ENCODE measurements around the gene RPS19. TPM values are rescaled to one million over a fixed set of nuclear protein-coding genes. Genes with fewer than 3 reads are reported as not detected.
A peak's percentile ranks its signal among the peaks of the same experiment; 100 is the strongest.

Gene RPS19
- total and polyA plus RNA-seq, 10 of the 15 experiments (the other 5 are each of a cell fraction or from before 2014, with no cell fraction given): 2,615 to 5,578 (median 4,127) TPM

DNA sequence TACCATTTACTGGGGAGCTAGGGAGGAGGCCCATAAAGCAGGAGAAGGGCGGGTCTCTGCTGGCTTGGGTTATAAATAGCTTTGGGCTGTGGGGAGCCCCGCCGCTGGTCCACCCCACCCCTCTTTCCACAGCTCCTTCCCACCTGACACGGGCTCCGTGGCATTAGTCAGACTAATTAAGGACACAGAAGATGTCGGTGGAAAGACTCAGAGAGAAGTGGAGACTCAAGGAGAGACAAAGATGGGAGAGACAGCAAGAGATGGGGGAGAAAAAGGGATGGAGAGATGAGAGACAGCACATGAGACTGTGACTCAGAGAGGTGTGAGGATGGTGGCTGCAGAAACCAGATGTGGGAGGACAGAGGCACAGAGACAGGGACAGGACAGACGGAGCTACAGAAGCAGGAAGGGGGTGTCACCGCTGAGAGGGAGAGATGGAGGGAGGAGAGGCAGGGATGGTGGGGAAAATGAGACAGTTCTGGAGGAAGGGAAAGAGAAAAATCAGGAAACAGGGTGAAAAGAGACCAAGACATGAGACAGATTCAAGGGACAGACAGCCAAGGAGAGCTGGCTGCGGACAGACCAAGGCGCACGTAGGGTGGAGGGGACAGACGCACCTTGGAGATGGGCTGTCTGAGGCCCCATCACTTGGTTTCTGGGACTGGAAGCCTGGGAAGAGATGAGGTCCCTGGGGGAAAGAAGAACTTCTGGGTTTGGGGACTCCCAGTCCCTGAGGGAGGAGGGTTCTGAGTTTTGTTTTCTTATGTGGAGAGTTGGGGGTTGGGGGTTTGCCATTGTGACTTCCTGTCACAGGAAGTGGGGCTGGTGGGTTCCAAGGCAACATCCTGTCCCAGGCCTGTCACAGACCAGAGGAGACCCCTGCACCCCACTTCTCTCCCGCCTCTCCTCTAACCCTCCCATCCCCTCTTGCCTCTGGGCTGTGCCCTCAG is 27.0 kb downstream of the RPS19 start:
- RAD21 ChIA-PET (ENCODE audit: unreplicated experiment): interaction anchor here (0.6 to 7.1 kb wide), 6 partner anchors 13 to 134 kb away, joined by 3 to 120 read pairs (median 12); partner anchors contain the start of genes CD79A and RPS19
- Histone ChIP-seq H3K4me3 (peak overlapping the region; percentile 70), H3K36me3 (ENCODE audit: control insufficient read depth in 2 of 2, insufficient read depth in 2 of 2, low read length in 1 of 2) (peaks cover 15 to 18% of the 10 kb centered on the region in 2 experiments; a peak in 3 of 4 replicates), H3K79me2 (ENCODE audit: control insufficient read depth, insufficient read depth, low read length) (peaks cover 56% of the 10 kb centered on the region), H3K9me3 (replicated peaks; ENCODE audit: control insufficient read depth, insufficient read depth, low read length) (no peaks in the 10 kb centered on the region), H3K27me3 (replicated peaks in 1 of 2; ENCODE audit: control insufficient read depth in 2 of 2, insufficient read depth in 2 of 2, low read length in 1 of 2) (no peaks in the 10 kb centered on the region), H3K4me1 (ENCODE audit: control insufficient read depth, insufficient read depth, low read length) (peaks cover 30% of the 10 kb centered on the region), H3K27ac (ENCODE audit: control insufficient read depth, insufficient read depth) (peak overlapping the region; percentile 95), H3K9ac (ENCODE audit: control insufficient read depth, insufficient read depth, low read length) (peak overlapping the region; percentile 83), H2AFZ (ENCODE audit: control insufficient read depth, low read depth, low read length) (no peak overlapping the region), H3K4me2 (ENCODE audit: control insufficient read depth, insufficient read depth) (peak overlapping the region; percentile 100), H4K20me1 (ENCODE audit: control insufficient read depth, insufficient read depth) (no peaks in the 10 kb centered on the region)
- no peak for DNase-seq (ENCODE audit: low read depth, low spot score)
- ATAC-seq: peak; percentile 16
- intact Hi-C loops (cut with micrococcal nuclease; ENCODE audit: unreplicated experiment): loop anchor here (2.0 kb wide), 1 partner anchor 48 kb away; no protein-coding TSS in a partner anchor
- SMC1A ChIA-PET (ENCODE audit: uncharacterized antibody, unreplicated experiment): interaction anchor here (0.6 to 3.6 kb wide), 13 partner anchors 10 to 1593 kb away, joined by 3 to 37 read pairs (median 5); partner anchors contain the start of genes CD79A and RPS19
- POLR2A ChIA-PET: interaction anchor here (0.8 to 6.9 kb wide), 7 partner anchors 10 to 58 kb away, joined by 3 to 90 read pairs (median 17); partner anchors contain the start of genes CD79A, ERFL and RPS19
- peak; percentile 71 for FAIRE-seq
- TSS peak; percentile 56 for BruUV-seq (replicated peaks)
- in situ Hi-C loops (cut with MboI): no loop called here
- WGBS (ENCODE audit: insufficient coverage, insufficient replicate concordance, low lambda C conversion rate, missing lambda C conversion rate): 5% methylated on average over 13 of the region's 13 CpGs
- CTCF ChIA-PET: interaction anchor here (1.0 to 10.8 kb wide), 9 partner anchors 13 to 92 kb away, joined by 3 to 136 read pairs (median 6); partner anchors contain the start of genes CD79A and RPS19
- peak in 1 of 2 experiments; percentile 36; a peak in 1 of 4 replicates for TF ChIP-seq EP300 (IDR thresholded peaks at IDR 0.05; ENCODE audit: borderline replicate concordance in 1 of 2, control insufficient read depth in 1 of 2, low read depth in 2 of 2, low read length in 2 of 2)
- 0 out of 2 replicates have a peak, but pooled peaks have one; percentile 17 for TF ChIP-seq IRF4 (IDR thresholded peaks at IDR 0.05; ENCODE audit: low read depth, low read length)
- no peak; the same call in 1 of the 2 replicates for TF ChIP-seq TAF1 (IDR thresholded peaks at IDR 0.05; ENCODE audit: borderline replicate concordance, low read depth, low read length)
- TF ChIP-seq GABPA (IDR thresholded peaks at IDR 0.05; ENCODE audit: low read depth): peak; percentile 75; the same call in 1 of the 2 replicates
- peak; percentile 88 for TF ChIP-seq MLLT1 (IDR thresholded peaks at IDR 0.05)
- peak; percentile 65 for TF ChIP-seq IKZF1 (conservative IDR thresholded peaks at IDR 0.05)
- TF ChIP-seq CREM (IDR thresholded peaks at IDR 0.05; ENCODE audit: low read depth): no peak
- TF ChIP-seq TCF12 (IDR thresholded peaks at IDR 0.05; ENCODE audit: low read depth, low read length): peak; percentile 66
- peak; percentile 50; the same call in 1 of the 2 replicates for TF ChIP-seq MTA2 (IDR thresholded peaks at IDR 0.05; ENCODE audit: low read depth)
- 0 out of 2 replicates have a peak, but pooled peaks have one; percentile 71 for TF ChIP-seq YBX1 (IDR thresholded peaks at IDR 0.05)
- 0 out of 2 replicates have a peak, but pooled peaks have one; percentile 21 for TF ChIP-seq SPI1 (IDR thresholded peaks at IDR 0.05; ENCODE audit: borderline replicate concordance, insufficient read depth, low read depth, low read length)
- TF ChIP-seq ZNF274 (IDR thresholded peaks at IDR 0.05; ENCODE audit: insufficient read depth, insufficient read length): no peak
- TF ChIP-seq NBN (IDR thresholded peaks at IDR 0.05): peak; percentile 96
- TF ChIP-seq ESRRA (IDR thresholded peaks at IDR 0.05; ENCODE audit: low read length): no peak
- TF ChIP-seq, protein P1, sequence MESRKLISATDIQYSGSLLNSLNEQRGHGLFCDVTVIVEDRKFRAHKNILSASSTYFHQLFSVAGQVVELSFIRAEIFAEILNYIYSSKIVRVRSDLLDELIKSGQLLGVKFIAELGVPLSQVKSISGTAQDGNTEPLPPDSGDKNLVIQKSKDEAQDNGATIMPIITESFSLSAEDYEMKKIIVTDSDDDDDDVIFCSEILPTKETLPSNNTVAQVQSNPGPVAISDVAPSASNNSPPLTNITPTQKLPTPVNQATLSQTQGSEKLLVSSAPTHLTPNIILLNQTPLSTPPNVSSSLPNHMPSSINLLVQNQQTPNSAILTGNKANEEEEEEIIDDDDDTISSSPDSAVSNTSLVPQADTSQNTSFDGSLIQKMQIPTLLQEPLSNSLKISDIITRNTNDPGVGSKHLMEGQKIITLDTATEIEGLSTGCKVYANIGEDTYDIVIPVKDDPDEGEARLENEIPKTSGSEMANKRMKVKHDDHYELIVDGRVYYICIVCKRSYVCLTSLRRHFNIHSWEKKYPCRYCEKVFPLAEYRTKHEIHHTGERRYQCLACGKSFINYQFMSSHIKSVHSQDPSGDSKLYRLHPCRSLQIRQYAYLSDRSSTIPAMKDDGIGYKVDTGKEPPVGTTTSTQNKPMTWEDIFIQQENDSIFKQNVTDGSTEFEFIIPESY (IDR thresholded peaks at IDR 0.05): no peak
- peak; percentile 50 for TF ChIP-seq SKIL (IDR thresholded peaks at IDR 0.05; ENCODE audit: low read depth, poor library complexity, severe bottlenecking)
- TF ChIP-seq MTA3 (IDR thresholded peaks at IDR 0.05; ENCODE audit: borderline replicate concordance, low read length): peak; percentile 72; the same call in 1 of the 2 replicates

All from GM12878 (cell line).